NCI-H1092 (cell line): Measurements from ENCODE around the gene DUSP28.

Experiments
- DNase-seq: peaks from one replicate; lab custom pipeline; 2025; lab: John Stamatoyannopoulos, UW

DUSP28 gene

GRCh38 chr2:240586919-240587800, 27.0 kb downstream of the DUSP28 start:
- peak; percentile 31 for DNase-seq

GRCh38 chr2:240588006-240588655, 28.0 kb downstream of the DUSP28 start:
- DNase-seq, result no peak

DNA sequence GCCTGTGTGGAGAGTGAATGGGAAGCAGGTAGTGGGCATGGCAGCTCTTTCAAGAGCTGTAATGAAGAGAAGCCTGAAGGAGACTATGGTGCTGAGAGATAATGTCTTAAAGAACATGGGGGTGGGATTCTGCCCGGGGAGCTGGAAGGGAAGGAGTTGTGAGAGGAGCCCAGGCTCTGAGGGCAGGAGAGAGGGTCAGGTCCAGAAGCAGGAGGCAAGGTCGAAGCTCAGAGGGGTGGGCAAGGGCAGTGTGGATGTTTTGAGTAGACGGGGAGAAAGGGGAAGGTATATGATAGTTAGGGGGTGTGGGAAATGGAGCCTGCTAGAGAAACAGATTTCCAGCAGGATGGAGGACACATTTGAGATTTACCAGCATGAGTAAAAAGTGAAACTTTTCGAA, 28.5 kb downstream of the DUSP28 start:
- no peak for DNase-seq

GRCh38 chr2:240589375-240589774, 29.2 kb downstream of the DUSP28 start:
- DNase-seq, result no peak

- DNase-seq, result no peak
Measured at GRCh38 chr2:240589850-240590525, 29.8 kb downstream of the DUSP28 start.

DNA sequence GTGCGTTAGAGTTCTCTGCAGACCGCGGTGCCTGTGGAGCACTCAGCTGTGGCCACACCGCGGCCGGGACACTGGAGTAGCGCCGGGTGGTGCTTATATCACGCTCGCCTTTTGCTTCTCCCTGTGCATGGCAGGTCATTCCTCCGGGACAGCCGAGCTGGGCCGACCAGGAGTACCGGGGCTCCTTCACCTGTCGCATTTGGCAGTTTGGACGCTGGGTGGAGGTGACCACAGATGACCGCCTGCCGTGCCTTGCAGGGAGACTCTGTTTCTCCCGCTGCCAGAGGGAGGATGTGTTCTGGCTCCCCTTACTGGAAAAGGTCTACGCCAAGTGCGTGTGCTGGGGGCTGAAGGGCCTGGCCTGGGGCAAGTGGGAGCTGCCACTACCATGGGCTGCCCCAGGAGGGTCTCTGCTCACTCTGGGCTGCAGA, 30.5 kb downstream of the DUSP28 start:
- no peak for DNase-seq

GRCh38 chr2:240591226-240591625, 31.1 kb downstream of the DUSP28 start:
- DNase-seq, result no peak

- DNase-seq, result no peak
Measured at GRCh38 chr2:240591784-240592183, 31.6 kb downstream of the DUSP28 start.

GRCh38 chr2:240593026-240593702, 33.0 kb downstream of the DUSP28 start:
- DNase-seq, result no peak

DNA sequence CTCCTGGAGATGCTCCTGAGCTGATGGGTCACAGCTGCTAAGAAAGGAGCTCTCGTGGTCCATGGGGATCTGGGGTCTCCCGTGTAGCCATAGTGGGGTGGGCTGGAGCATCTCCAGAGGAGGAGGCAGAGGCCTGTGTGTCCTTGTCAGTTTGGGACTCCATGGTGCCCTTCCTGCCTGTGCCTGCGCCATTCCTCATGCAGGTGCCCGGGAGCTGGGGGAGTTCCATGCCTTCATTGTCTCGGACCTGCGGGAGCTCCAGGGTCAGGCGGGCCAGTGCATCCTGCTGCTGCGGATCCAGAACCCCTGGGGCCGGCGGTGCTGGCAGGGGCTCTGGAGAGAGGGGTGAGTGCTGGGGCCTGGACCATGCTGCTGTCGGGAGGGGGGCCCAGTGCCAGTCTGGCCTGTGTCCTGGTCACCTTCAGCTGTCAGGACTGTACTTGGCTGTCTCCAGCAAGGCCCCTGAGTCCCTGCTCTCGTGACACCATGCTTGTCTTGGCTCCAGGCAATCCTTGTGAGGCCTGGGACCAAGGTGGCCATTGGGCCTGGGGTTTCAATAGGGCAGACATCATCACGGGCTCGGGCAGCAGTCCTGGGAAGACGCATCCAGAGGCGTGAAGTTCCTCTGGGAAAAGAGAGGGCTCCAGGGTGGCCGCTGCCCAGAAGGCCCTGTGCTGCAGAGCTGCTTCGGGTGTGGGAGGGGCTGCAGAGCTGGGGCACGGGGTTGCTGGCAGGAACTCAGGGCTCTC, 33.7 kb downstream of the DUSP28 start:
- DNase-seq, result no peak

DNA sequence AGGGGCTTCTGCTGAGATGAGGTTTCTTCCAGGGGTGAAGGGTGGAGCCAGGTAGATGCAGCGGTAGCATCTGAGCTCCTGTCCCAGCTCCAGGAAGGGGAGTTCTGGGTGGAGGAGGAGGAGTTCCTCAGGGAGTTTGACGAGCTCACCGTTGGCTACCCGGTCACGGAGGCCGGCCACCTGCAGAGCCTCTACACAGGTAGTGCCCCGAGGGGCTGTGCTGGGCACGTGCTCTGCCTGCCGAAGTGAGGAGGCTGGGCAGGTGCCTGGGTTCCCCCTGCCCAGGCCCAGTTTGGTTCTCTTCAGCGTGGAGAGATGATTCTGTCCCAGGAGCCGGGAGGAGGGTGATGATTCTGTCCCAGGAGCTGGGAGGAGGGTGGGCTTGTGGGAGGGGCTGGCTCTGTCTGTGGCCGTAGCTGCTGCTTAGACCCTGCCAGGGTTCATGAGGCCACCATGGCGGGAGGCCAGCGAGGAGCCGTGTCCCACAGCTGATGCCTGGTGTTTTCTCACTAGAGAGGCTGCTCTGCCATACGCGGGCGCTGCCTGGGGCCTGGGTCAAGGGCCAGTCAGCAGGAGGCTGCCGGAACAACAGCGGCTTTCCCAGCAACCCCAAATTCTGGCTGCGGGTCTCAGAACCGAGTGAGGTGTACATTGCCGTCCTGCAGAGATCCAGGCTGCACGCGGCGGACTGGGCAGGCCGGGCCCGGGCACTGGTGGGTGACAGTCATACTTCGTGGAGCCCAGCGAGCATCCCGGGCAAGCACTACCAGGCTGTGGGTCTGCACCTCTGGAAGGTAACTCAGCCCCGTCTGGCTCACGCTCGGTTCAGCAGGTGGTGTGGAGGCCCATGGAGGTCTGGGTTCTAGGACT, 34.6 kb downstream of the DUSP28 start:
- DNase-seq, result no peak

DNA sequence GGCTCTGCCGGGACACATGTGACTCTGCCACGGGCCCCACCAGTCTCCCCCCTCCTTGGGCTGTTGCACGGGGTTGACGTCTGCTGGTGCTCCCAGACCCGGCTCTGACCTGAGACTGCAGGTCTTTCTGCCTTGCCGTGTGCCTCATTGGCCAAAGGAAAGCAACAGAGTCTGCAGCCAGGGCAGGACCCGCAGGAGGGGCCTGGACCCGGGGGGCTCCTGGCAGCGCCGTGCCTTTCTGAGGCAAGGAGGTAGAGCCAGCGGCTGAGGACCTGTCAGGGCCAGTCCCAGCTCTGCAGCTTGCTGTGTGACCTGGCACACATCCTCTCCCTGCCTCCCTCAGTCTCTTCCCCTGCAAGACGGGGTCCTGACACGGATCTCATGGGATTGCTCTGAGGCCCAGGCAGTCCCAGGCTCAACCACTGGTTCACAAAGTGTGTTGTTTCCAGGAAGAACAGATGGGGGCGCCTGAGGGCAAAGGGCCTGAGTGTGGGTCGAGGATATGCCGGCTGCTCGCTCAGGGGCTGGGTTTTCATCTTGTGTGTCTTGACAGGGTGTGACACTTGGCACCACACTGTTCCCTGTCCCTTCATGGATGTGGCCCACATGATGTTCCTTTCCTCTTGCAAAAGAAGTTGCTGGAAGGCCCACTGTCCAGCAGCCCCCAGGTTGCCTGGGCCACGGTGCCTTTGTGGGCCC, 35.4 kb downstream of the DUSP28 start:
- no peak for DNase-seq

GRCh38 chr2:240596080-240596460, 35.9 kb downstream of the DUSP28 start:
- DNase-seq, result no peak

DNA sequence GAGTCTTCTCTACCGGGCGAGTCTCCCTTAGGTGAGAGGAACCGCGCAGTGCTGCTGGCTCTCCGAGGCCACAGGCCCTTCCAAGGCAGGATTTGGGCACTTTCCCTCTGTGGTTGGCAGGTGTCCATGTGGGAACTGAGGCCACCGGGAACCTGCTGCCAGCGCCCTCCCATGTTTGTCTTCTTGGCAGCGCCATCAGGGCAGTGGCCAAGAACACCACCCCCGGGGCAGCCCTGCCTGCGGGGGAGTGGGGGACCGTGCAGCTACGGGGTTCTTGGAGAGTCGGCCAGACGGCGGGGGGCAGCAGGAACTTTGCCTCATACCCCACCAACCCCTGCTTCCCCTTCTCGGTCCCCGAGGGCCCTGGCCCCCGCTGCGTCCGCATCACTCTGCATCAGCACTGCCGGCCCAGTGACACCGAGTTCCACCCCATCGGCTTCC, 36.4 kb downstream of the DUSP28 start:
- DNase-seq, result peak; percentile 27

GRCh38 chr2:240597054-240597418, 36.9 kb downstream of the DUSP28 start:
- DNase-seq, result no peak

GRCh38 chr2:240597419-240598181, 37.4 kb downstream of the DUSP28 start:
- DNase-seq, result no peak

DNA sequence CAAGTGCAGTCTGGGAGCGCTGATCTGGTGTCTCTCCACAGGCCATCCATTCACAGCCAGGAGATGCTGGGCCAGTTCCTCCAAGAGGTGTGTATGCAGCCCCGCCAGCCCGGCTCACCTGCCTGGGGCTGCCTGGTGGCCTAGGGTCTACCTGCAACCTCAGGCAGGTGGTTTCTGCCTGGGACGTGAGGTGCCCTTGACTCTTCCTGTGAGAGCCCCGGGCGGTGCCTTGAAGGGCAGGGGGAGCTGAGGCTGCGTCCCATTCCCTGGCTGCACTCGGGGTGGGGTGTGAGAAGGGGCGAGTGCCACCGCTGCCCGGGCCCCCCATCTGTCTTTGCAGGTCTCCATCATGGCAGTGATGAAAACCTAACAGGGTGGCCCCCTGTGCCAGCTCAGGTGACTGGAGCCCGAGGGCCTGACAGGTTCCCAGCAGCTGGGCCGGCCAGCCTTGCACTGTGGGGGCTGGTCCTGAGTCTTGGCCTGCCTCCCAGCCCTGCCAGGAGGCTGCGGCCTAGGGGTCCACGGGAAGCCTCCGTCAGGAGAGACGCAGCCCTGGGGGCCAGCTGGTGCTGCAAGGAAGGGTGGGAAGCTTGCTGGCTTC, 38.3 kb downstream of the DUSP28 start:
- no peak for DNase-seq

DNA sequence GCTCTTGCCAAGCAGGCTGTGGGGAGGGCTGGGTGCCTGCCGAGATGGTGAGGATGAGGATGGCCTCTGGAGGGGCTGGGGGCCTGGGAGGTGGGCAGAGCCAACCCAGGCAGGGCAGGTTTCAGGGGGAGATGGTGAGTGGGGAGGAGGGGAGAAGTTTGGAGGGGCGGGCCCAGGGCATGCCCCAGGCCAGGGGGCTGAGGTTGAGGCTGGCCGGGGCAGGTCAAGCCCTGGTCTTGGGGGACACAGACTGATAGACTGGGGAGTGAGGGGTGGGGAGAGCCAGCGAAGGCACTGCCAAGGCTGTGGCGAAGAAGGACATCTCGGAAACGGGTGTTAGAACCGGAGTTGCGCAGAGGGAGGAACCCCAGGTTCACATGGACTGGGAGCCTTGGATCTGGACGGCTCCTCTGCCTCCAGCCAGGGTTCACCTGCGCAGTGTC, 39.0 kb downstream of the DUSP28 start:
- DNase-seq, result no peak
